Immature natural killer cell (primary cell): ENCODE results near the gene CDC42EP1. TPM values are rescaled to one million over a fixed set of nuclear protein-coding genes. Genes with fewer than 3 reads are reported as not detected.
A peak's percentile ranks its signal among the peaks of the same experiment; 100 is the strongest.

ENCODE experiments used
- DNase-seq, 3 donors: peaks; one replicate each; pipeline ENCODE4 v3.0.0; 2022; ENCODE audit warnings: mixed read lengths in 1 of 3
- H3K27ac Mint-ChIP-seq, 6 donors: one replicate each; pipeline ENCODE4 v1.8.0; 2020; ENCODE audit warnings: mixed read lengths in 6 of 6, mild to moderate bottlenecking in 5 of 6, inconsistent platforms in 4 of 6, moderate library complexity in 3 of 6
- H3K27me3 Mint-ChIP-seq, 3 donors: one replicate each; pipeline ENCODE4 v1.8.0; 2020 to 2021; ENCODE audit warnings: low read depth in 3 of 3, mild to moderate bottlenecking in 3 of 3, mixed read lengths in 3 of 3, moderate library complexity in 3 of 3, inconsistent platforms in 1 of 3
- H3K36me3 Mint-ChIP-seq, 3 donors: one replicate each; pipeline ENCODE4 v1.8.0; 2020; ENCODE audit warnings: mixed read lengths in 3 of 3, inconsistent platforms in 2 of 3, mild to moderate bottlenecking in 2 of 3
- H3K4me1 Mint-ChIP-seq, 2 donors: one replicate each; pipeline ENCODE4 v1.8.0; 2020; ENCODE audit warnings: inconsistent platforms in 2 of 2, mild to moderate bottlenecking in 2 of 2, mixed read lengths in 2 of 2, moderate library complexity in 1 of 2
- H3K4me3 Mint-ChIP-seq, 5 donors: one replicate each; pipeline ENCODE4 v1.8.0; 2020; ENCODE audit warnings: mild to moderate bottlenecking in 5 of 5, mixed read lengths in 5 of 5, inconsistent platforms in 3 of 5, moderate library complexity in 3 of 5
- H3K9me3 Mint-ChIP-seq, 6 donors: one replicate each; pipeline ENCODE4 v1.8.0; 2020; ENCODE audit warnings: mild to moderate bottlenecking in 6 of 6, mixed read lengths in 6 of 6, inconsistent platforms in 4 of 6, moderate library complexity in 3 of 6
- polyA plus RNA-seq, 3 donors: library from polyadenylated mRNA; unstranded; fragments of 300-500 nt; fragmentation: Illumina TruSeq; gene quantifications; one replicate each; pipeline ENCODE4 v1.2.3, GENCODE V29; 2021

CDC42EP1 gene
- polyA plus RNA-seq, 3 donors from 2014 or later, result 0.17 to 0.40 TPM; not detected in 1

- no peaks in the 10 kb centered on the region for H3K9me3 Mint-ChIP-seq
- peaks cover 14 to 28% (median 19%) of the 10 kb centered on the region in 3 donors for H3K27me3 Mint-ChIP-seq
- no peaks in the 10 kb centered on the region for H3K36me3 Mint-ChIP-seq
- H3K27ac Mint-ChIP-seq, result no peak overlapping the region
- peaks cover 12 to 13% of the 10 kb centered on the region in 2 donors for H3K4me1 Mint-ChIP-seq
- peak overlapping the region in 4 of 5 donors; percentile 33 to 54 (median 40) for H3K4me3 Mint-ChIP-seq
- no peak for DNase-seq
Measured at GRCh38 chr22:37559521-37559900, 769 bp upstream of the CDC42EP1 start.

- H3K27me3 Mint-ChIP-seq, result peaks cover 14 to 28% (median 19%) of the 10 kb centered on the region in 3 donors
- peaks cover 14 to 19% of the 10 kb centered on the region in 2 donors for H3K4me1 Mint-ChIP-seq
- H3K36me3 Mint-ChIP-seq, result peaks cover 0 to under 1% (median 0%) of the 10 kb centered on the region in 3 donors
- no peak overlapping the region for H3K27ac Mint-ChIP-seq
- no peaks in the 10 kb centered on the region for H3K9me3 Mint-ChIP-seq
- peak overlapping the region; percentile 24 to 73 (median 49) for H3K4me3 Mint-ChIP-seq
- no peak for DNase-seq
Measured at GRCh38 chr22:37560608-37561211, 430 bp downstream of the CDC42EP1 start.

GRCh38 chr22:37561212-37562048 is 1.1 kb downstream of the CDC42EP1 start:
- Mint-ChIP-seq H3K4me3 (peak overlapping the region; percentile 55 to 83 (median 71)), H3K27me3 (peaks cover 14 to 25% (median 19%) of the 10 kb centered on the region in 3 donors), H3K27ac (no peak overlapping the region), H3K4me1 (peaks cover 21 to 26% of the 10 kb centered on the region in 2 donors), H3K36me3 (peaks cover 0 to 3% (median 0%) of the 10 kb centered on the region in 3 donors), H3K9me3 (no peaks in the 10 kb centered on the region)
- DNase-seq, result peak; percentile 67 to 71 (median 68)

GRCh38 chr22:37562049-37562875 is 2.0 kb downstream of the CDC42EP1 start:
- H3K9me3 Mint-ChIP-seq, result no peaks in the 10 kb centered on the region
- H3K4me1 Mint-ChIP-seq, result peaks cover 30 to 34% of the 10 kb centered on the region in 2 donors
- DNase-seq, result no peak
- no peak overlapping the region for H3K27ac Mint-ChIP-seq
- peak overlapping the region; percentile 55 to 83 (median 71) for H3K4me3 Mint-ChIP-seq
- H3K36me3 Mint-ChIP-seq, result peaks cover 0 to 3% (median 0%) of the 10 kb centered on the region in 3 donors
- H3K27me3 Mint-ChIP-seq, result peaks cover 18 to 30% (median 21%) of the 10 kb centered on the region in 3 donors

GRCh38 chr22:37563153-37564081 is 3.1 kb downstream of the CDC42EP1 start:
- H3K27me3 Mint-ChIP-seq, result peaks cover 19 to 33% (median 24%) of the 10 kb centered on the region in 3 donors
- no peaks in the 10 kb centered on the region for H3K9me3 Mint-ChIP-seq
- peak overlapping the region in 1 of 5 donors; percentile 22 for H3K4me3 Mint-ChIP-seq
- no peak for DNase-seq
- H3K36me3 Mint-ChIP-seq, result peaks cover 0 to 3% (median 0%) of the 10 kb centered on the region in 3 donors
- H3K4me1 Mint-ChIP-seq, result peaks cover 34 to 38% of the 10 kb centered on the region in 2 donors
- no peak overlapping the region for H3K27ac Mint-ChIP-seq

GRCh38 chr22:37564111-37564711 is 3.9 kb downstream of the CDC42EP1 start:
- Mint-ChIP-seq H3K4me1 (peaks cover 34 to 38% of the 10 kb centered on the region in 2 donors), H3K9me3 (no peaks in the 10 kb centered on the region), H3K36me3 (peaks cover 0 to 3% (median 0%) of the 10 kb centered on the region in 3 donors), H3K4me3 (no peak overlapping the region), H3K27ac (no peak overlapping the region), H3K27me3 (peaks cover 19 to 30% (median 20%) of the 10 kb centered on the region in 3 donors)
- no peak for DNase-seq

- H3K4me3 Mint-ChIP-seq, result peak overlapping the region; percentile 30 to 82 (median 72)
- H3K27ac Mint-ChIP-seq, result peak overlapping the region in 4 of 6 donors; percentile 53 to 86 (median 74)
- peaks cover 14 to 31% (median 20%) of the 10 kb centered on the region in 3 donors for H3K27me3 Mint-ChIP-seq
Measured at GRCh38 chr22:37565830-37566229, 5.5 kb downstream of the CDC42EP1 start.

GRCh38 chr22:37566329-37566837 is 6.1 kb downstream of the CDC42EP1 start:
- H3K36me3 Mint-ChIP-seq, result peaks cover 0 to 3% (median 0%) of the 10 kb centered on the region in 3 donors
- no peaks in the 10 kb centered on the region for H3K9me3 Mint-ChIP-seq
- H3K4me3 Mint-ChIP-seq, result peak overlapping the region; percentile 30 to 82 (median 72)
- DNase-seq, result peak; percentile 71 to 76 (median 72)
- peak overlapping the region in 5 of 6 donors; percentile 53 to 86 (median 80) for H3K27ac Mint-ChIP-seq
- H3K4me1 Mint-ChIP-seq, result peaks cover 33 to 36% of the 10 kb centered on the region in 2 donors
- H3K27me3 Mint-ChIP-seq, result peaks cover 14 to 30% (median 20%) of the 10 kb centered on the region in 3 donors

More at GRCh38 chr22:37565830-37566229, 5.5 kb downstream of the CDC42EP1 start:
- Mint-ChIP-seq H3K4me1 (peaks cover 34 to 38% of the 10 kb centered on the region in 2 donors), H3K36me3 (peaks cover 0 to 3% (median 0%) of the 10 kb centered on the region in 3 donors), H3K9me3 (no peaks in the 10 kb centered on the region)
- DNase-seq, result no peak

GRCh38 chr22:37566903-37567798 is 6.9 kb downstream of the CDC42EP1 start:
- Mint-ChIP-seq H3K36me3 (peaks cover 0 to 3% (median 0%) of the 10 kb centered on the region in 3 donors), H3K4me3 (peak overlapping the region; percentile 58 to 82 (median 74)), H3K27me3 (peaks cover 8 to 24% (median 15%) of the 10 kb centered on the region in 3 donors), H3K4me1 (peaks cover 25 to 30% of the 10 kb centered on the region in 2 donors), H3K27ac (peak overlapping the region; percentile 53 to 88 (median 84)), H3K9me3 (no peaks in the 10 kb centered on the region)
- DNase-seq, result peak; percentile 89

GRCh38 chr22:37568012-37568411 is 7.7 kb downstream of the CDC42EP1 start:
- H3K27me3 Mint-ChIP-seq, result peaks cover 6 to 18% (median 13%) of the 10 kb centered on the region in 3 donors
- no peak overlapping the region for H3K27ac Mint-ChIP-seq
- no peak for DNase-seq
- H3K36me3 Mint-ChIP-seq, result peaks cover 0 to 3% (median 0%) of the 10 kb centered on the region in 3 donors
- H3K9me3 Mint-ChIP-seq, result no peaks in the 10 kb centered on the region
- peaks cover 22 to 26% of the 10 kb centered on the region in 2 donors for H3K4me1 Mint-ChIP-seq
- no peak overlapping the region for H3K4me3 Mint-ChIP-seq

GRCh38 chr22:37568448-37569008 is 8.2 kb downstream of the CDC42EP1 start:
- Mint-ChIP-seq H3K36me3 (peaks cover 0 to 3% (median 0%) of the 10 kb centered on the region in 3 donors), H3K27me3 (peaks cover 6 to 13% (median 9%) of the 10 kb centered on the region in 3 donors), H3K27ac (no peak overlapping the region), H3K9me3 (no peaks in the 10 kb centered on the region), H3K4me3 (no peak overlapping the region), H3K4me1 (peaks cover 22 to 25% of the 10 kb centered on the region in 2 donors)
- DNase-seq, result no peak
